Fibroblast of upper back skin (primary cell): ENCODE data around the gene LHFPL2.
"Not testable (repeated sequence)": the region's sequence is repeated elsewhere in the genome, so short reads cannot be mapped to it uniquely, and the experiment has no call there.

Experiments
- DNase-seq: peaks from one replicate; pipeline ENCODE4 v3.0.0-alpha.2; 2013

The LHFPL2 gene

GRCh38 chr5:78497573-78498533, 150.7 kb downstream of the LHFPL2 start:
- no peak for DNase-seq

- DNase-seq, result no peak
Observed at GRCh38 chr5:78496373-78496772, 152.2 kb downstream of the LHFPL2 start.

GRCh38 chr5:78495800-78496199, 152.8 kb downstream of the LHFPL2 start:
- no peak for DNase-seq

GRCh38 chr5:78492650-78493049, 155.9 kb downstream of the LHFPL2 start:
- DNase-seq, result no peak

- DNase-seq, result no peak
Observed at GRCh38 chr5:78492224-78492623, 156.3 kb downstream of the LHFPL2 start.

GRCh38 chr5:78490709-78491485, 157.7 kb downstream of the LHFPL2 start:
- DNase-seq, result no peak

- DNase-seq, result no peak
Observed at GRCh38 chr5:78487846-78488245, 160.7 kb downstream of the LHFPL2 start.

GRCh38 chr5:78486218-78486617, 162.4 kb downstream of the LHFPL2 start:
- no peak for DNase-seq

- DNase-seq, result peak; percentile 57
Observed at GRCh38 chr5:78483809-78484521, 164.6 kb downstream of the LHFPL2 start.

- DNase-seq, result no peak
Observed at GRCh38 chr5:78482948-78483347, 165.6 kb downstream of the LHFPL2 start.

GRCh38 chr5:78476795-78477194, 171.8 kb downstream of the LHFPL2 start:
- no peak for DNase-seq

- no peak for DNase-seq
Observed at GRCh38 chr5:78475370-78475769, 173.2 kb downstream of the LHFPL2 start.

GRCh38 chr5:78473751-78474150, 174.8 kb downstream of the LHFPL2 start:
- no peak for DNase-seq

GRCh38 chr5:78472469-78473106, 176.0 kb downstream of the LHFPL2 start:
- DNase-seq, result peak; percentile 26

GRCh38 chr5:78471896-78472295, 176.7 kb downstream of the LHFPL2 start:
- no peak for DNase-seq

- DNase-seq, result peak; percentile 56
Observed at GRCh38 chr5:78467752-78468357, 180.7 kb downstream of the LHFPL2 start.

GRCh38 chr5:78467140-78467539, 181.4 kb downstream of the LHFPL2 start:
- no peak for DNase-seq

GRCh38 chr5:78458843-78459242, 189.7 kb downstream of the LHFPL2 start:
- no peak for DNase-seq

- DNase-seq, result not testable (repeated sequence)
Observed at GRCh38 chr5:78457507-78457906, 191.1 kb downstream of the LHFPL2 start.

- DNase-seq, result no peak
Observed at GRCh38 chr5:78449103-78449502, 199.5 kb downstream of the LHFPL2 start.

GRCh38 chr5:78447775-78448424, 200.7 kb downstream of the LHFPL2 start:
- DNase-seq, result no peak
